ENCODE data around the gene ANKRD13A.

Gene ANKRD13A

GRCh38 chr12:109999983-110000505 lies 814 bp downstream of the ANKRD13A start:
- in situ Hi-C loops (cut with HindIII; ENCODE audit: low sequenced_read_pairs): loop anchor here (5.0 kb wide), 1 partner anchor 38 kb away; no protein-coding TSS in a partner anchor
- no peak for TF ChIP-seq CTCF (IDR thresholded peaks at IDR 0.05; ENCODE audit: low read depth, low read length, missing control alignments)
- DNase-seq (ENCODE audit: low read depth): peak; percentile 6
- peak overlapping the region; percentile 79 for H3K4me3 ChIP-seq (ENCODE audit: low read depth, low read length)

- in situ Hi-C loops (cut with HindIII; ENCODE audit: low sequenced_read_pairs): no loop called here
- DNase-seq (ENCODE audit: low read depth): no peak
- TF ChIP-seq CTCF (IDR thresholded peaks at IDR 0.05; ENCODE audit: low read depth, low read length, missing control alignments): no peak
- H3K4me3 ChIP-seq (ENCODE audit: low read depth, low read length): no peak overlapping the region
Observed at GRCh38 chr12:110001596-110001995, 2.4 kb downstream of the ANKRD13A start.

GRCh38 chr12:110002676-110003515 lies 3.7 kb downstream of the ANKRD13A start:
- in situ Hi-C loops (cut with HindIII; ENCODE audit: low sequenced_read_pairs): no loop called here
- DNase-seq (ENCODE audit: low read depth): no peak
- no peak for TF ChIP-seq CTCF (IDR thresholded peaks at IDR 0.05; ENCODE audit: low read depth, low read length, missing control alignments)
- no peak overlapping the region for H3K4me3 ChIP-seq (ENCODE audit: low read depth, low read length)

- in situ Hi-C loops (cut with HindIII; ENCODE audit: low sequenced_read_pairs): no loop called here
- no peak for TF ChIP-seq CTCF (IDR thresholded peaks at IDR 0.05; ENCODE audit: low read depth, low read length, missing control alignments)
- H3K4me3 ChIP-seq (ENCODE audit: low read depth, low read length): no peak overlapping the region
- no peak for DNase-seq (ENCODE audit: low read depth)
Observed at GRCh38 chr12:110004598-110004997, 5.4 kb downstream of the ANKRD13A start.

GRCh38 chr12:110005319-110005973 lies 6.2 kb downstream of the ANKRD13A start:
- TF ChIP-seq CTCF (IDR thresholded peaks at IDR 0.05; ENCODE audit: low read depth, low read length, missing control alignments): no peak
- DNase-seq (ENCODE audit: low read depth): no peak
- in situ Hi-C loops (cut with HindIII; ENCODE audit: low sequenced_read_pairs): no loop called here
- no peak overlapping the region for H3K4me3 ChIP-seq (ENCODE audit: low read depth, low read length)

GRCh38 chr12:110006115-110006514 lies 6.9 kb downstream of the ANKRD13A start:
- in situ Hi-C loops (cut with HindIII; ENCODE audit: low sequenced_read_pairs): no loop called here
- no peak overlapping the region for H3K4me3 ChIP-seq (ENCODE audit: low read depth, low read length)
- TF ChIP-seq CTCF (IDR thresholded peaks at IDR 0.05; ENCODE audit: low read depth, low read length, missing control alignments): no peak
- DNase-seq (ENCODE audit: low read depth): no peak
